Stimulated activated naive CD8-positive, alpha-beta T cell treated with anti-CD3 and anti-CD28 coated beads, Interleukin-15, amount 100 ng/mL, for 72 hours (primary cell): ENCODE data around the gene BLOC1S2.

Experiments used
- ATAC-seq: fragments of 150-1000 bp; cut with Tn5 transposase; 2 replicates; pipeline ENCODE4 v1.10.0; 2021; ENCODE audit warnings: mild to moderate bottlenecking, moderate library complexity
- DNase-seq, 2 donors: peaks; one replicate each; pipeline ENCODE4 v3.0.0; 2021 to 2022
- H3K27ac Mint-ChIP-seq, 2 donors: one replicate each; pipeline ENCODE4 v1.8.0; 2022; ENCODE audit warnings: mild to moderate bottlenecking in 2 of 2, mixed read lengths in 2 of 2, moderate library complexity in 2 of 2
- H3K27me3 Mint-ChIP-seq: one replicate; pipeline ENCODE4 v1.8.0; 2022; ENCODE audit warnings: mixed read lengths
- H3K4me1 Mint-ChIP-seq: one replicate; pipeline ENCODE4 v1.8.0; 2022; ENCODE audit warnings: mild to moderate bottlenecking, mixed read lengths
- H3K4me3 Mint-ChIP-seq, 2 donors: one replicate each; pipeline ENCODE4 v1.8.0; 2022; ENCODE audit warnings: mild to moderate bottlenecking in 2 of 2, mixed read lengths in 2 of 2, moderate library complexity in 1 of 2
- H3K9me3 Mint-ChIP-seq, 2 donors: one replicate each; pipeline ENCODE4 v1.8.0; 2022; ENCODE audit warnings: mixed read lengths in 2 of 2

BLOC1S2 gene

DNA sequence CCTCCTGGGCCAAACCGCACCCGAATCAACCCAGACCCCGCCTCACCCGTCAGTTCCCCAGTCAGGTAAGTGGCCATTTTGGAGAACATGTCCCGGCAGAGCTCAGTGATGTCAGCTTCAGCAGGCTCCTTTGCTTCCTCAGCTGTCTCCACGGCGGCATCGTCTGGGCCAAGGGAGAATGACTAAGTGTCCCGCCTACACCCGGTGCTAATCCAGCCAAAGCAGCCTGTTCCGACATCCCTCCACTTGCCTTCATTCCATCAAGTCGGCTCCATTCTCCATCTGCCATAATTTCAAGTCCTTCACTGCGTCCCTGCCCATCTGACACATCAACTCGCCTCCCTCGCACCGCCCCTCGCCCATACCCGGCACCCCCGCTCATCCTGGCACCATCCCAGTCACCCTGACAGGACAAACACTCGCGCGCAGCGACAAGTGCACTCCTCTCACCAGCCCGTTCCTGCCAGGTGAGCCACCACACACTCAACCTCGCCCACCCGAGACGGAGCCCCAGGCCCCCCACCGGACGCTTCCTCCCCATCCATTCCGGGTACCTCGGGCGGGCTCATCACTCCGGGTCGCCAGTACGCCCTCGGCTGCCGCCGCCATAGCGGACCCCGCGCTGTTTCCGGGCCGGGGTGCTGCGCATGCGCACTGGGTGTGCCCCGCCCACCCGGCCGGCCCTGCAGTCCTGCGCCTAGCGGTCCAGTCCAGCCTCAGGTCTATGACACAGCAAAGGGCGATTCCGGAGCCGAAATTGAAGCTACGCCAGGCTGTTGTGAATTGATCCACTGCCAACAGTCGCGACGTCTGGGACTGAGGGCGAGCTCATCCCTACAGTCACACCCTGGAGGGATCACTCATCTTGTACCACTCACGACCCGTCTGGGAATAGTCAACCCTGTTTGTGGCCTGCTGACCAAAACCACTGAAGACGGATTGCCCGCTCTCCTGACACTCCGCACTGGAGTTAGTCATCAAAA lies at the start of gene BLOC1S2:
Gene BLOC1S2, minus strand, starts transcription at position 630 of the 983 bp plus-strand sequence. Its CDS starts 21 bp downstream, at position 609.
- peaks cover 25% of the 10 kb centered on the region for H3K4me1 Mint-ChIP-seq
- no peaks in the 10 kb centered on the region for H3K27me3 Mint-ChIP-seq
- peak within 1 kb of the TSS; percentile 94 to 96 for H3K4me3 Mint-ChIP-seq
- H3K27ac Mint-ChIP-seq, result peak within 1 kb of the TSS; percentile 97 to 99
- ATAC-seq, result peak; percentile 93
- peak; percentile 91 to 94 for DNase-seq
- no peaks in the 10 kb centered on the region for H3K9me3 Mint-ChIP-seq

DNA sequence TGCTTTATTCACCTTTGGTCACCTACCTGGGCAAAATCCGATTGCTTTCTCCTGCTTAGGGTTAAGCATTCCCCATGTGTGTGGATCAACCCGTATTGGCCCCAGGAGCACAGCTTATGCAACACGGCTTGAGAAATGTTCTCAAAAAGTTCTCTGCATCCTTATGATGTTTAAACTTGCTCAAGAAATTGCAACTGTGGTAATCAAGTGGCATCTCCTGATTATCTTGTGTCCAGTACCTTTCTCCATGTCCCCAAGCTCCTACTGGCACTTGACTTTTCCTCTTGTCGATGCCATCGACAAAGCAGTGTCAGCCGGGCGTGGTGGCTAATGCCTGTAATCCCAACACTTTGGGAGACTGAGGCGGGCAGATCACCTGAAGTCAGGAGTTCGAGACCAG lies 48.3 kb upstream of the BLOC1S2 start:
- no peak overlapping the region for H3K4me3 Mint-ChIP-seq
- H3K27ac Mint-ChIP-seq, result no peak overlapping the region
- DNase-seq (no peak), ATAC-seq (no peak)
- H3K27me3 Mint-ChIP-seq, result peaks cover 24% of the 10 kb centered on the region
- peaks cover 11% of the 10 kb centered on the region for H3K4me1 Mint-ChIP-seq
- no peaks in the 10 kb centered on the region for H3K9me3 Mint-ChIP-seq

DNA sequence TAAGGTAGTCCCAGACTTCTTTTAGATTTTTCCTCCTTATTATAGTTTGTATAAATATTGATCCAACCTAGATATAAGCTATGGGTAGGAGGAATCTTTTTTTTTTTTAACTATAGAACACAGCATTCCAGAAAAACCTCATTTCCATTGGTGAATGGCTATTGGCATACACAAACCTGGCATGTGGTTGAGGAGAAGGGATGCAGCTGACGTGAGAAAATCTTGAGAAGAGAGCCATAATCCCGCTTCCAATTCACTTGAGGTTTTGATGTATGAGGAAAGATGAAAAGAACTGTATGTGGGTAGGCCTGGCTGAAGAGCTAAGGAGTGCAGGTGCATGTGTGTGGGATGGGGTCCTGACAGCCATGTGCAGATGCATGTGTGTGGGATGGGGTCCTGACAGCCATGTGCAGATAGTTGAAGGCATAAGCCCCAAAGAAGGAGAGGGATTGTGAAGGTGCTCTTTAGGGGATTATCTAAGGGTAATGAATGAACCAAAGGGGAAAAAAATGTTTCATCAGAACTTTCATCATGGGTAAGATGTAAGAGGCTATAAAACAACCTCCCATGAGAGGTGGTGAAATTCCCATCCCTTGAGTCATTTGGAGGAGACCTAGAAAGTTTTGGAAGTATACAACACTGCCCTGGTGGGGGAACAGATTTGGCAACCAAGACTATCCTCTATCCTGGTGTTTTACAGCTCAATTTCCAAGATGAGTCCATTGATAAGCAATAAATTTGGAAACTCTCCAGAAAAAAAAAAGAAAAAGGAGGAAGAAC lies 47.4 kb upstream of the BLOC1S2 start:
- DNase-seq (no peak), ATAC-seq (no peak)
- Mint-ChIP-seq H3K4me3 (no peak overlapping the region), H3K27ac (no peak overlapping the region), H3K9me3 (no peaks in the 10 kb centered on the region), H3K4me1 (peaks cover 4% of the 10 kb centered on the region), H3K27me3 (peaks cover 30% of the 10 kb centered on the region)

DNA sequence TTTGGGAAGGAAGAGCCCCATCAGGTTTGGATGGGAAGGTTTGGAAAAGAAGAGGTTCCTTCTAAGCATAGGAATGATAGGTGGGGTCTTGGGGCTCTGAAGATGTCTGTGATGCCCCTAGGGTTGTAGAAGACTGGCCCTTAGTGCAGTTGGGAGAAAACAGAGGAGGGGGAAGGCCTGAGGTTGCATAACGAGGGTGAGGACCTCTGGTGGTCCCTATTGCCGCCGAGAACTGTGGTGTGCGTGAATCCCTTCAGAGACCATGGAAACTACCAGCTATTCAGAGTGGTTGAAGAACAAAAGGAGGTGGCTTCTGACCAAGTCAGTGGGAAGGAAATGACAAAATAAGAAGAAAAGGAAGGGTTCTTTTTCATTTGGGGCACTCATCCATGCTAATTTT lies 46.6 kb upstream of the BLOC1S2 start:
- peaks cover 30% of the 10 kb centered on the region for H3K27me3 Mint-ChIP-seq
- no peaks in the 10 kb centered on the region for H3K4me1 Mint-ChIP-seq
- H3K27ac Mint-ChIP-seq, result peak overlapping the region in 1 of 2 donors; percentile 17
- DNase-seq (no peak), ATAC-seq (no peak)
- H3K9me3 Mint-ChIP-seq, result no peaks in the 10 kb centered on the region
- no peak overlapping the region for H3K4me3 Mint-ChIP-seq

DNA sequence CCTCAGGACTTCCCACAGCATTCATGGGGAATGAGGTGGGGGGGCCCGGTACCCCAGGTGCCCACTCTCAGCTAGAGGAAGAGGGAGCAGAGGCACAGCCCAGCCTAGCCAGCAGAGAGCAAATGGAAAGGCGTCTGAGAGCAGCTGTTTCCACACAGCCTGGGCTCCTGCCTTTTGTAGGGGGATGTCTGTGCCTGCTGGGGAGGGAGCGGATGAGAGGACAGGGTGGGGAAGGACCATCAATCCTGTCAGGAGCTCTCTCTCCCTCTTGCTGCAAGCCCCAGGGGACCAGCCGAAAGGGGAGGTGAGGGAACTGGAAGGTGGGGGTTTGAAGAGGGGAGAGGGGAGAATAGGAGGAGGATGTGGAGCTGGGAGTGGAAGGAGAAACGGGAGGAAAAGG lies 43.6 kb upstream of the BLOC1S2 start, which contains the start of gene PKD2L1:
Gene PKD2L1, minus strand, starts transcription at position 150 of the 400 bp plus-strand sequence. Its CDS starts 125 bp downstream, at position 25.
- Mint-ChIP-seq H3K4me1 (peaks cover 17% of the 10 kb centered on the region), H3K9me3 (no peaks in the 10 kb centered on the region), H3K27me3 (peaks cover 30% of the 10 kb centered on the region)

DNA sequence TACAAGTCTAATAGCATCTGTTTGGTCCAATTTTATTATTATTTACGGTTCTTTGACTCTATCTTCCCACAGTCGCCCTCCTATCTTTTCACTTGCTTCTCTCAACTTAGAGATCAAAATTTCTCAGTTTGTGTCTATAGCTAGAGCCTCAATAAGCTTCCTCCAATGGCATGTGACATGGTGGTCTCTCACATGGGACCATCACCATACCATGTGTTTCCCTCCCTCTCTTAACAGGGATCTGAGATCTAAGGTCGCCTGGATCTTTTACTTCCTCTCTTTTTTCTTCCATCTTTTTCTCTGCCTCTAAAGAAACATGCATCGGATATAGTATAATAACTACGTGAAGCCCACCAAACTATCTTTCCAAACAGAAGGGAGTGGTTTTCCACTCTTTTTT lies 41.7 kb upstream of the BLOC1S2 start:
- ATAC-seq, result no peak
- no peak overlapping the region for H3K27ac Mint-ChIP-seq

More for the DNA sequence above, 43.6 kb upstream of the BLOC1S2 start, which contains the start of gene PKD2L1:
- DNase-seq (no peak), ATAC-seq (no peak)
- H3K27ac Mint-ChIP-seq, result no peak within 1 kb of the TSS
- no peak within 1 kb of the TSS for H3K4me3 Mint-ChIP-seq

DNA sequence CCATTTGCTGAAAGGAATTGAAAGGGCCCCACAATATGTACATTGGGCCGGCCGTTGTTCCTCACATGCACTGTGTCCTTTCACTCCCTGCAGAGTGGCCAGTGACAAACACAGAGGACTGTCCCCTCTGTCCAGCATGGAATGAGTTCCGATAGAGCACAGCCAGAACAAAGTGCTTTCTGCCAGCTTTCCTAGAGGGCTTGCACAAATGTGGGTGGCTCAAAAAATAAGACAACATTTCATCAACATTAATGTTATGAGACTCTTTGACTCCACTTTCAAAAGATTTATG lies 41.2 kb upstream of the BLOC1S2 start:
- no peak for DNase-seq
- H3K27me3 Mint-ChIP-seq, result peaks cover 16% of the 10 kb centered on the region
- H3K4me1 Mint-ChIP-seq, result peaks cover 17% of the 10 kb centered on the region
- H3K27ac Mint-ChIP-seq, result no peak overlapping the region
- ATAC-seq, result no peak
- no peak overlapping the region for H3K4me3 Mint-ChIP-seq
- no peaks in the 10 kb centered on the region for H3K9me3 Mint-ChIP-seq

More for the DNA sequence above, 41.7 kb upstream of the BLOC1S2 start:
- Mint-ChIP-seq H3K9me3 (no peaks in the 10 kb centered on the region), H3K27me3 (peaks cover 16% of the 10 kb centered on the region), H3K4me3 (no peak overlapping the region), H3K4me1 (peaks cover 17% of the 10 kb centered on the region)
- DNase-seq, result no peak

DNA sequence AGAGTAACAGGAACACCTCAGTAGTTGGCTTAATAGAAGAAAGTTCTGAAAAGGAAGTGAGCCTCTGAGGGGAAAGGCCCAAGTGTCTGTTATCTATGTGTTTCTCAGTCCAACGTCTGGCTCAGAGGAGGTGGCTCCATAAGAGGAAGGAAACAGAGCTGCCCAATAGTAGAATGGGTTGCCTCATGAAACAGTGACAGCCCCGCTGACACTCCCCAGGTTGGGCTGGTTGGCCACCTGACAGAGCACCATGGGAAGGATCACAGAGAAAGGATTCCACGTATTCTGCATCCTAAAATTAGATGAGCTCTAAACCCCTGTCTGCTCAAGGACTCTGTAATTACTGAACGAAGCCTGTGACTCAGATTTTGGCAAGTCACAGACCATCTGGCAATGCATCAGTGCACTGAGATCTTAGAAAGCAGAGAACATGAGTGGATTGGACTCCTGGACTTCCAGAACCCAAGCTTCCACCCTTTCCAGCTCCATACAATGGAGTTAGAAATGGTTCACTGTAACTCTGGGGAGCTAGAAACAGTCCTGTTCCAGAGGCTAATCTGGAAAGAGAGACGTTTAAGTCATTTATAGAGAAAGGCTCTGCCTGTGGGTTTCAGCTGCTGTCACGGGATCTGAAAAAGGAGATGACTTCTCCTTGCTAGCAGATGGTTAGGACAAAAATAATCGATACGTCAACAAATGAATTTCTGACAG lies 40.7 kb upstream of the BLOC1S2 start:
- ATAC-seq, result peak; percentile 99
- Mint-ChIP-seq H3K4me3 (peak overlapping the region; percentile 52 to 56), H3K9me3 (no peaks in the 10 kb centered on the region), H3K27me3 (peaks cover 16% of the 10 kb centered on the region), H3K27ac (peak overlapping the region; percentile 42 to 92), H3K4me1 (peaks cover 17% of the 10 kb centered on the region)
- DNase-seq, result peak; percentile 42 to 62

DNA sequence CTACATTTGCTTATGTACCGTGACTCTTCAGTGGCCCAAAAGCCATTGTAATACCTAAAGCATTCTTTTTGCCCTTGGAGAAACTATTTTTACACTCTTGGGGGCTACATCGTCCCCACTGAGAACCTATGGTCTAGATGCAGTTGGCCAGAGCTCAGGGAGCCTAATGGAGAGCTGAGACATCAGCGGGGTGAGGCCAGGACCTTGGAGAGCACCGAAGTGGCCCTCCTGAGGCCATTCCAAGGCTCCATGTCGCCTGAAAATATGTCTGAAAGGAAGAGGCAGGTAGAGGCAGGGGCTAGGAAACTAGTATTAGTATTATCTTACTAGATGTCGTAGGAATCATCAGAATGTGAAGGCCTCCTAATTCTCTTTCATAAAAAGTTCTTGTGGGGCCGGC lies 38.7 kb upstream of the BLOC1S2 start:
- no peak overlapping the region for H3K27ac Mint-ChIP-seq
- no peak for DNase-seq
- H3K4me1 Mint-ChIP-seq, result peaks cover 17% of the 10 kb centered on the region
- peaks cover 13% of the 10 kb centered on the region for H3K27me3 Mint-ChIP-seq
- no peak overlapping the region for H3K4me3 Mint-ChIP-seq
- no peak for ATAC-seq
- no peaks in the 10 kb centered on the region for H3K9me3 Mint-ChIP-seq

DNA sequence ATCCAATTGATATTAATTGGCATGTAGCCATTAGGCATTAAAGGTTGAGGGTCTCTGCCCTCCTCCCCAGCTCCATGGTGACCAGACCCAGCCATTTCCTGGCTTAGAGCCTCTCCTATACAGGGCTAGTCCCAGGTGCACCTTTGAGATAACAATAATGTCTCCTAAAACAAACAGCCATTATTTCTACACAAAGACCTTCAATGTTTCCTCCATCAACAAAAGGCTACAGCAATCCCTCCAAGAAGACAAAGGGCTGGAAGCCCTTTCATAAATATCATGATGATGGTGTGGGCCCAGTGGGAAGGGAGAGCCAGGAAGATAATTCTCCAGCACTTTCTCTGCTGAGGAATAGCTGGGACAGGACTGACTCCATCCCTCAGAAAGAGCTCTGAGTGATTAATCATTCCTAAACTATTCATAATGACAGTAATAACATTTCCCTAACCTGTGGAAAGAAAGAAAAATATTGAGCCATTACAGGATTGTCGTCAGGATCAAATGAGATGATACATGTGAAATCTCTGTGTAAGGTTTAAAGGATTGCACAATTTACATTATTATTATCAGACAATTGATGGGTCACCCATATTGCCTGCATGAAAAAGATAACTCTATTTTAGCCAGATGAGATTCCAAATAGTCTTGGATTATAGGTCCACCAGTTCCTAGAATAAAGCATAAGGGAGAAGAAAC lies 33.4 kb upstream of the BLOC1S2 start:
- Mint-ChIP-seq H3K4me1 (no peaks in the 10 kb centered on the region), H3K27me3 (peaks cover 33% of the 10 kb centered on the region), H3K27ac (no peak overlapping the region), H3K9me3 (no peaks in the 10 kb centered on the region), H3K4me3 (no peak overlapping the region)
- DNase-seq (no peak), ATAC-seq (no peak)

DNA sequence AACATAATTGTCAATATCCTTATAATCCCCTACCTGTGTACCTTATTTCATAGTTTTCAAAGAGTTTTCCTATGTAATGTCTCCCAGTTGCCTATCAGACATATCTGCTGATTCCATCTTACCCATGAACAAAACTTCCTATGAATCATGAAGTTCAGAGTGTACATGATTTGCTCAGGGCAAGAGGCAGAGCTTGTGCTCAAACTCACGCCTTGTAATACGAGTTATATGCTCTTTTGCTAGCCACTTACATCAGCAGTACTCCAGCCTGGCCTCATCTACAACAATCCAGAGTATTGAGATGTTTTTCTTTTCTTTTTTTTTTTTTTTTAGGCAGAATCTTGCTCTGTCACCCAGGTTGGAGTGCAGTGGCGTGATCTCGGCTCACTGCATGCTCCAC lies 31.7 kb upstream of the BLOC1S2 start:
- H3K4me3 Mint-ChIP-seq, result no peak overlapping the region
- no peaks in the 10 kb centered on the region for H3K4me1 Mint-ChIP-seq
- ATAC-seq, result no peak
- no peak overlapping the region for H3K27ac Mint-ChIP-seq
- DNase-seq, result no peak
- H3K27me3 Mint-ChIP-seq, result peaks cover 45% of the 10 kb centered on the region
- H3K9me3 Mint-ChIP-seq, result no peaks in the 10 kb centered on the region

DNA sequence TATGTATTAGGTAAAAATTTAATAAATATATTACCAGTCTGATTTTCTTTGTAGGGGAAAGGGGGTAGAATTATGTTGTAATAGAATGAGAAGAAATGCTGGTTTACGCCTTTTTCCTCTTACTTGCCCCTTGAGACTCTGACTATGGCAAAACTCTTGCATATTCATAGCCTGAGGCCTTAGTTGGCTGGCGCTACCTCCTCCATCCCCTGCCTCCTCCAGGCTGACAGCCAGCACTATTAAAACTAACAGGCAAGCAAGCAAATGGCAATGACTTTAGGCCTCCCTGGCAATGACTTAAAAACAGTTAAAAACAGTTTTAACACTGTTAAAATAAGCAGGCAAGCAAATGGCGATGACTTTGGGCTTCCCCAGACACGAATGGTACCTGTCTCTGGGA lies 29.1 kb upstream of the BLOC1S2 start:
- Mint-ChIP-seq H3K4me3 (no peak overlapping the region), H3K9me3 (no peaks in the 10 kb centered on the region), H3K4me1 (no peaks in the 10 kb centered on the region), H3K27me3 (peaks cover 70% of the 10 kb centered on the region), H3K27ac (no peak overlapping the region)
- no peak for DNase-seq
- no peak for ATAC-seq

DNA sequence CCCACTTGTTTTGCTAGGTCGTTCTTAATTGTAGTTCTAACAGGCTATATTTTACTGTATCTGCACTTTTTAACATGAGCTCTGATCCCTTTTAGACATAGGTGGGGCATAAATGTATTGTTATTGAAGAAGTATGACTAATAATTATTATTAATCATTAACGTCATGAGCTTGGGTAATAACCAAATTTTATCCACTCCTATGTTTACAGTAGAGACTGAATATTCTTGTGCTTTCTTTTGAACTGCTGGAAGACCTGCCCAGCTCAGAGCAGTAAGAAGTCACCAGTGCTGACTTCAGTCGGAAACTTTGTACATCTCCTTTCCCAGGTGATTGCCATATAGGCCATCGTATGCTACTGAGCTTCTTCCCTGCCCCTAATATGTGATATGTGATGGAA lies 24.8 kb upstream of the BLOC1S2 start:
- H3K27me3 Mint-ChIP-seq, result peaks cover 83% of the 10 kb centered on the region

DNA sequence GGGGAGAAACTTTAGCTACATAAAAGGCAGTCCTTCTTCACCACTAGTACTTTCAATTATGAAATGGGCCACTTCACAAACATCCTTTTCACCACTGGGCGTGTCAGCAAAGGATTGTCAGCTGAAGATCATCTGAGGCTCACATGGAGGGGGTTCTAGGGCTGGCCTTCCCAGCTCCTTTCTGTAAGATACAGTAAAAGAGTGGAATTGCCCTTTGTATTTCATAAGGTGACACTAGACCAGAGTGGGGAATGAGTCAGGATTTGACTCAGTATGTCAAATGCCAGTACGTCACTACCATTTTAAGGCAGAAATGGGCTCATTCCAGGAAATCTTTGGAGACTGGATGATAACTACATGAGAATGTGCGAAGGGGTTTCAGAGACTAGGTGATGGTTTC lies 21.2 kb upstream of the BLOC1S2 start:
- no peak for ATAC-seq
- Mint-ChIP-seq H3K9me3 (no peaks in the 10 kb centered on the region), H3K4me3 (no peak overlapping the region), H3K27me3 (peaks cover 84% of the 10 kb centered on the region), H3K4me1 (no peaks in the 10 kb centered on the region), H3K27ac (no peak overlapping the region)
- DNase-seq, result no peak

More for the DNA sequence above, 24.8 kb upstream of the BLOC1S2 start:
- DNase-seq (no peak), ATAC-seq (no peak)
- Mint-ChIP-seq H3K27ac (no peak overlapping the region), H3K9me3 (no peaks in the 10 kb centered on the region), H3K4me1 (no peaks in the 10 kb centered on the region), H3K4me3 (no peak overlapping the region)

DNA sequence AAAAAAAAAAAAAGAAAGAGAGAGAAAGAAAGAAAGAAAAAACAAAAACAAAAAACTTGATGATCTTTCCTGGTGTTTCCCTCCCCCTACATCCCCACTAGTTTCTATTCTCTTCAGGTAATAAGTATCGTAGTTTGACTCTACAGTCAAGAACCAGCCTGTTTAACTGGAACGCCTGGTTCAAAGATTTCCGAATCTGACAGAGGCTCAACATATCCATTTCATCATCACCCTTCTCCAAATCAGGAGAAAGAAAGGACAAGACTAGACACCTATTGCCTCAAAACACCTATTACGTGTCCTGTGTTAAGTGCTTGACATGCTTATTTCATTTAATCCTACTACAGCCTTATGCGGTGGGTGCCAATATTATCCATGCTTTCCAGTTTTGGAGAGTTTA lies 20.4 kb upstream of the BLOC1S2 start:
- ATAC-seq (no peak), DNase-seq (no peak)
- Mint-ChIP-seq H3K4me1 (no peaks in the 10 kb centered on the region), H3K27me3 (peaks cover 77% of the 10 kb centered on the region), H3K27ac (no peak overlapping the region), H3K9me3 (no peaks in the 10 kb centered on the region), H3K4me3 (no peak overlapping the region)
